ENCODE data around the gene MPP3. TPM values are rescaled to one million over a fixed set of nuclear protein-coding genes. Genes with fewer than 3 reads are reported as not detected.
A peak's percentile ranks its signal among the peaks of the same experiment; 100 is the strongest.

The MPP3 gene
- polyA plus RNA-seq, 3 donors = 1.5 TPM; not detected in 2

DNA sequence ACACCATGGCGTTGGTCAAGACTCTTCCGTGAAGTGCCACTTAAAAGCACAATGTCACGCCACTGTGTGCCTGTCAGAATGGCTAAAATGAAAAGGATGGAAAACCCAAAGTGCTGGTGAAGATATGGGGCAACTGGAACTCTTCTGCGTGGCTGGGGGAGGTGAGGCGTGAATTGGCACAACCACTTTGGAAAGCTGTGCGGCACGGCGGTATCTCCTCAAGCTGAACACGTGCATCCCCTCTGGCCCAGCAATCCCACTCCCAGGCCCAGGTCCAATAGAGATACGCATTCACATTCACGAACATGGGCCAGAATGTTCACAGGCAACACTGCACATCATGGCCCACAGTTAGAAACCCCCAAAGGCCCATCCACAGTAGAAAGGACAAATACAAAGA, 63.1 kb downstream of the MPP3 start:
- H3K36me3 Mint-ChIP-seq = peaks cover 52 to 68% of the 10 kb centered on the region in 2 donors
- Histone ChIP-seq H3K9ac (ENCODE audit: insufficient read depth, low read length, poor library complexity, severe bottlenecking) (no peak overlapping the region), H3K36me3 (replicated peaks in 1 of 2; ENCODE audit: control insufficient read depth in 1 of 2, insufficient read depth in 2 of 2, low read length in 2 of 2) (peaks cover 31 to 44% of the 10 kb centered on the region in 2 donors), H3K4me3 (replicated peaks in 1 of 3; ENCODE audit: low read depth in 2 of 3, low read length in 3 of 3) (no peak overlapping the region), H3K27ac (ENCODE audit: low read depth in 1 of 2, low read length in 2 of 2) (no peak overlapping the region), H3K4me1 (ENCODE audit: control insufficient read depth in 1 of 2, insufficient read depth in 2 of 2, low read length in 2 of 2) (peaks cover 81 to 82% of the 10 kb centered on the region in 2 donors), H2AFZ (ENCODE audit: insufficient read depth, low read depth, low read length, poor library complexity, severe bottlenecking) (no peak overlapping the region), H3K4me2 (replicated peaks; ENCODE audit: extremely low read depth, low read length, poor library complexity, severe bottlenecking) (no peak overlapping the region), H3K27me3 (ENCODE audit: control insufficient read depth in 2 of 2, insufficient read depth in 2 of 2, low read length in 2 of 2) (no peaks in the 10 kb centered on the region), H3K9me3 (replicated peaks in 1 of 2; ENCODE audit: control insufficient read depth in 1 of 2, insufficient read depth in 1 of 2, low read length in 2 of 2) (no peaks in the 10 kb centered on the region), H3K79me2 (ENCODE audit: insufficient read depth, low read length) (peaks cover 23% of the 10 kb centered on the region), H4K20me1 (ENCODE audit: insufficient read depth, low read length) (peaks cover 18% of the 10 kb centered on the region)
- peaks cover 0 to 2% (median 0%) of the 10 kb centered on the region in 7 donors for H3K9me3 Mint-ChIP-seq
- WGBS (ENCODE audit: insufficient coverage) = 92% methylated on average over 9 of the region's 11 CpGs
- intact Hi-C loops (cut with micrococcal nuclease) = loop anchor here in 1 of 2 donors (5.0 kb wide), 1 partner anchor 188 kb away; no protein-coding TSS in a partner anchor
- H3K4me3 Mint-ChIP-seq = no peak overlapping the region
- H3K27me3 Mint-ChIP-seq (ENCODE audit: low read depth in 3 of 3) = peaks cover 0 to 2% (median 0%) of the 10 kb centered on the region in 3 donors
- TF ChIP-seq, protein P1, sequence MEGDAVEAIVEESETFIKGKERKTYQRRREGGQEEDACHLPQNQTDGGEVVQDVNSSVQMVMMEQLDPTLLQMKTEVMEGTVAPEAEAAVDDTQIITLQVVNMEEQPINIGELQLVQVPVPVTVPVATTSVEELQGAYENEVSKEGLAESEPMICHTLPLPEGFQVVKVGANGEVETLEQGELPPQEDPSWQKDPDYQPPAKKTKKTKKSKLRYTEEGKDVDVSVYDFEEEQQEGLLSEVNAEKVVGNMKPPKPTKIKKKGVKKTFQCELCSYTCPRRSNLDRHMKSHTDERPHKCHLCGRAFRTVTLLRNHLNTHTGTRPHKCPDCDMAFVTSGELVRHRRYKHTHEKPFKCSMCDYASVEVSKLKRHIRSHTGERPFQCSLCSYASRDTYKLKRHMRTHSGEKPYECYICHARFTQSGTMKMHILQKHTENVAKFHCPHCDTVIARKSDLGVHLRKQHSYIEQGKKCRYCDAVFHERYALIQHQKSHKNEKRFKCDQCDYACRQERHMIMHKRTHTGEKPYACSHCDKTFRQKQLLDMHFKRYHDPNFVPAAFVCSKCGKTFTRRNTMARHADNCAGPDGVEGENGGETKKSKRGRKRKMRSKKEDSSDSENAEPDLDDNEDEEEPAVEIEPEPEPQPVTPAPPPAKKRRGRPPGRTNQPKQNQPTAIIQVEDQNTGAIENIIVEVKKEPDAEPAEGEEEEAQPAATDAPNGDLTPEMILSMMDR (IDR thresholded peaks at IDR 0.05) = no peak
- H3K27ac Mint-ChIP-seq = peak overlapping the region in 4 of 7 donors; percentile 45 to 90 (median 86)
- DNase-seq = no peak
- peaks cover 89% of the 10 kb centered on the region for H3K4me1 Mint-ChIP-seq

DNA sequence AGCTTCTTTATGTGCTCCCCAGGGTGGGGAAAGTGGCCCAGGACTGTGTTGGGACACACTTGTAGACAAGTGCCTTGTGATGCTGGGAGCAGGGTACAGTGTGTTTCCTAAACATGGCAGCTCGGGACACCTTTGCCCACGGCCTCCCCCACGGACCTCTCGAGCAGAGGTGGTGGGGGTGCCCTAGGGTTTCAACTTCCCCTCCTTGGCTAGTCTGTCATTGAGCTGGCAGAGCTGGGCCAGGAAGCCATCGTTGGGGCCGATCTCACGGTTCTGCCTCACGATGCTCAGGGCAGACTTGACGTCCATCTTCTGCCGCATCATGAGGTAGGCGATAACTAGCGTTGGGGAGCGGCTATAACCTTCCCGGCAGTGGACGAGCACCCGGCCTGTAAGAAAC, 63.5 kb downstream of the MPP3 start:
- Mint-ChIP-seq H3K4me1 (peaks cover 89% of the 10 kb centered on the region), H3K27me3 (ENCODE audit: low read depth in 3 of 3) (peaks cover 0 to under 1% (median 0%) of the 10 kb centered on the region in 3 donors), H3K4me3 (no peak overlapping the region), H3K9me3 (peaks cover 0 to 2% (median 0%) of the 10 kb centered on the region in 7 donors), H3K36me3 (peaks cover 48 to 64% of the 10 kb centered on the region in 2 donors), H3K27ac (peak overlapping the region; percentile 45 to 90 (median 83))
- peaks cover 27 to 39% of the 10 kb centered on the region in 2 donors for H3K36me3 ChIP-seq (replicated peaks in 1 of 2; ENCODE audit: control insufficient read depth in 1 of 2, insufficient read depth in 2 of 2, low read length in 2 of 2)
- peaks cover 18% of the 10 kb centered on the region for H3K79me2 ChIP-seq (ENCODE audit: insufficient read depth, low read length)
- TF ChIP-seq, protein P1 (IDR thresholded peaks at IDR 0.05) = no peak
- WGBS (ENCODE audit: insufficient coverage) = 36% methylated on average over 15 of the region's 16 CpGs
- peaks cover 20% of the 10 kb centered on the region for H4K20me1 ChIP-seq (ENCODE audit: insufficient read depth, low read length)
- peak overlapping the region; percentile 47 to 62 for H3K27ac ChIP-seq (ENCODE audit: low read depth in 1 of 2, low read length in 2 of 2)
- intact Hi-C loops (cut with micrococcal nuclease) = loop anchor here in 1 of 2 donors (5.0 kb wide), 1 partner anchor 187 kb away; no protein-coding TSS in a partner anchor
- H3K27me3 ChIP-seq (ENCODE audit: control insufficient read depth in 2 of 2, insufficient read depth in 2 of 2, low read length in 2 of 2) = no peaks in the 10 kb centered on the region
- H3K4me2 ChIP-seq (replicated peaks; ENCODE audit: extremely low read depth, low read length, poor library complexity, severe bottlenecking) = no peak overlapping the region
- no peak overlapping the region for H2AFZ ChIP-seq (ENCODE audit: insufficient read depth, low read depth, low read length, poor library complexity, severe bottlenecking)
- no peak overlapping the region for H3K4me3 ChIP-seq (replicated peaks in 1 of 3; ENCODE audit: low read depth in 2 of 3, low read length in 3 of 3)
- no peaks in the 10 kb centered on the region for H3K9me3 ChIP-seq (replicated peaks in 1 of 2; ENCODE audit: control insufficient read depth in 1 of 2, insufficient read depth in 1 of 2, low read length in 2 of 2)
- peak in 1 of 3 donors; percentile 26 for DNase-seq
- no peak overlapping the region for H3K9ac ChIP-seq (ENCODE audit: insufficient read depth, low read length, poor library complexity, severe bottlenecking)
- H3K4me1 ChIP-seq (ENCODE audit: control insufficient read depth in 1 of 2, insufficient read depth in 2 of 2, low read length in 2 of 2) = peaks cover 81 to 82% of the 10 kb centered on the region in 2 donors

All from CD14-positive monocyte (primary cell).